Activated CD8-positive, alpha-beta memory T cell treated with anti-CD3 and anti-CD28 coated beads for 36 hours (primary cell): ENCODE data around the gene PDK2. TPM values are rescaled to one million over a fixed set of nuclear protein-coding genes. Genes with fewer than 3 reads are reported as not detected.
"Not testable (repeated sequence)": the region's sequence is repeated elsewhere in the genome, so short reads cannot be mapped to it uniquely, and the experiment has no call there.

Source experiments
- CTCF ChIA-PET: fragments of 350-600 bp; sonication (Branson Sonifier 250); formaldehyde crosslinking; loops from one replicate; lab custom pipeline; 2021; ENCODE audit warnings: antibody characterized with exemption; lab: Charles Lee
- POLR2A ChIA-PET: fragments of 350-600 bp; sonication (Branson Sonifier 250); formaldehyde crosslinking; loops from one replicate; lab custom pipeline; 2021; ENCODE audit warnings: antibody characterized with exemption; lab: Charles Lee
- total RNA-seq, 2 experiments: library from RNA; stranded (reverse); gene quantifications; one replicate each; pipeline ENCODE4 v1.2.3, GENCODE V29; 2021

Gene PDK2
- total RNA-seq, 2 experiments from 2014 or later: 15.0 to 18.5 TPM

- CTCF ChIA-PET: interaction anchor here (0.8 to 3.0 kb wide), 18 partner anchors 10 to 194 kb away, joined by 3 to 14 read pairs (median 4); partner anchors contain the start of gene PDK2
- POLR2A ChIA-PET: interaction anchor here (0.6 to 1.1 kb wide), 4 partner anchors 36 to 651 kb away, joined by 3 to 12 read pairs (median 4); no protein-coding TSS in a partner anchor
Measured at GRCh38 chr17:50056217-50056960, 38.8 kb upstream of the PDK2 start.

GRCh38 chr17:50056961-50057330 is 38.2 kb upstream of the PDK2 start:
- ChIA-PET POLR2A (no interaction called here), CTCF (interaction anchor here (1.1 to 3.0 kb wide), 13 partner anchors 10 to 37 kb away, joined by 3 to 14 read pairs (median 4); partner anchors contain the start of gene PDK2)

DNA sequence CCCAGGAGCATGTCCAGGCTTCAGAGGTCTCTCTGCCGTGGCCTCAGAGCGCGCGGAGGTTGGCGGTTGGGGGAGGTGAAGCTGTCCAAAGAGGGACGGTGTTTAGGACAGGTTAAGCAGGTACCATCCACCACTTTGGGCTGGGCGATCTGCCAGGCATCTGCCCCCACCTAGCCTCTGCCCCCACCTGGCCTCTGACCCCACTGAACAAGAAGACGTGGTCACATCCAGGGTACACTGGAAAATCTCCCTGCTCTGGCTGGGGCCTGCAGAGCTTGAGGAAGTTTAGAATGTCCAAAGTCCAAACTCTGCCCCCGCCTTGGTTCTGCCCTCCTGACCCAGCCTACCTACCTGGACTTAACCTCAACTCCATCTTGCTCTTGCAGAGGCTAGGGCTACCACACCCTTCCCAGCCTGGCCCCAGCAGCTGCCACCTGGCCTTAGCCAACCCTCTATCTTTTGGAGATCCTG is 37.6 kb upstream of the PDK2 start:
- CTCF ChIA-PET: interaction anchor here (0.9 to 3.0 kb wide), 5 partner anchors 20 to 37 kb away, joined by 3 to 12 read pairs (median 5); partner anchors contain the start of gene PDK2
- POLR2A ChIA-PET: no interaction called here

DNA sequence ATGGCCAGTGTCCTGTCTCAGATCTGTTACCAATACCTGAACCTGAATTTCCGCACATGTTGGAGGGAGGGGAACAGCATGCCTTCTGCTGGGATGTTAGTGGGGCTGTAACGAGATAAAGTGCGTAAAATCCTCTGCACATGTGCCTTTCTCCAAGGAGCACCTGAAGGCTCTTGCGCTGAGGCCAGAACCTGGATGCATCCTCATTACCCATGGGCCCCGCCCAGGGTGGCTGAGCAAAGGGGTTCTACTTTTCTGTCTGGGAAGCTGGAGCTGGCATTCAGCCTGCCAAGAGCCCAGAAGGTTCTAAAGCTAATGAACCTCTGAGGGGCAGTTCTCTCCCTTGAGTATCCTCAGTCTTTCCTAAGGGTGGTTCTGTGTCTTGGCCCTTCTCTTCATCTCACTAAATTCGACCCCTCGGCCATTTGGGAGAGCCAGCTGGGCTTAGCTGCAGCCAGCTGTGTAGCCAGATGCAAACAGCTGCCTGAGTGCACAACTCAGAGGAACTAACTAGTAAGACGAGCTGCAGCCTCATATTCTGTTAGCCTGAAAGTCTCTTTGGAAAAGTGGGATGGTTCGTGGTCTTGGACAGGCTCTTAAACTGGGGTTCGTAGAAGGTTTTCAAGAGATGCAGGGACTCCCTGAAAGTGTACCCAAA is 36.7 kb upstream of the PDK2 start:
- CTCF ChIA-PET: interaction anchor here (0.9 to 3.0 kb wide), 2 partner anchors 21 to 36 kb away, joined by 3 to 12 read pairs; partner anchors contain the start of gene PDK2
- POLR2A ChIA-PET: no interaction called here

GRCh38 chr17:50059256-50059655 is 35.9 kb upstream of the PDK2 start:
- POLR2A ChIA-PET: no interaction called here
- CTCF ChIA-PET: no interaction called here

DNA sequence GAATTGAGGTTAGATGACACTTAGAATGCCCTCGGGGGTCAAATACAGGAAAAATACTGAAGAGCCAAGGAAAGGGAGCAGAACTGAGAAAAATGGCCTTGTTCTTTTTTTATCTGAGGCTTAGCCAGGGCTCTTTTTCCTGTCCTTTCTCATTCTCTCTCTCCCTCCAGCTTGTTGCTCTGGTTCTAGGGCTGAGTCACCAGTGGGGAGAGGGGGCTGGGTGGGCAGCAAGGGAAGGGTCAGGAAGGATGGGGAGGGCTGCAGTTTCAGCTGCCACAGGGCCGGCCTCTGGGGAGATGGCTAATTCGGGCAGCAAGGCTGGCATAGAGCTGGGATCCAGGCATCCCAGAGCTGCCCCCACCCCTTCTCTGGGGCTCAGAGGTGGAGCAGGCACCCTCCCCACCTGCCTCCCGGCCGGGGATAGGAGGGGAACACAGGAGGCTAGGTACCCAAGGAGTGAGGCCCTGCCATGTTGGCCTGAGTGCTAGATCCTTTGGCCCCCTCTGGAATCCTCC is 35.3 kb upstream of the PDK2 start:
- CTCF ChIA-PET: no interaction called here

DNA sequence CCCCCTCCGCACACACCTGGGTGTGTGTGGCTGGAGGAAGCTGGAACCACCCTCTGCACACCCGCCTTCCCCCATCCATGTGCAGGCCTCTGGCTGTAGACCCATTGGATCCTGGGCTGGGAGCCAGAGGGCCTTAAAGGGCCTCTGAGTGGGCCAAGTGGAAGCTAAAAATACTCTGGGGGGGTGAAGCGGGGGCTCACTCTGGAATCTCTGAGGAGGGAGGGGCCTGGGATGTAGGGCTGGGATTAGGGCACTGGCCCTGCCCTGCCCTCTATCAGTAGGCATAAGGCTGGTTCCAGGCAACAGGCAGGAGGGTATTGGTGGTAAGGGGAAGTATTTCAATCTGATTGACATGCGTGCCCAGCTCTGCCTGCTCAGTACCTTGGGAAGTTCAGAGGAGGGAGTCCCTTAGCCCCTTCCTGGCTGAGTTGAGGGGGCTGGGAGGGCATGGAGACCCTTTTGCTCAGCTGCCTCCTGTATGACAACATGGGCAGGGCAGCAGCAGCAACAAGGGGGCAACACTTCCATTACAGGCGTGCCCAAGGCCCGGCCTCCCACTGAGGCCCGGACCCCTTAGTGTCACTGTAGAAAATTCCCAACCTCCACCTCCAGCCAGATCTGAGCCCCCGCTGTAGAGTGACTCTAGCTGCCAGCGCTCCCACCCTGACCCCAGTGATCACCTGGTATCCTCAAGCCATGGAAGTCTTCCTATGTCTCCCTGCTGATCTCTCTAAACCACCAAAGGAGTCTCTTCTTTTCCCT is 34.0 kb upstream of the PDK2 start:
- CTCF ChIA-PET: interaction anchor here (0.7 kb wide), 1 partner anchor 152 kb away, joined by 3 read pairs; no protein-coding TSS in a partner anchor
- POLR2A ChIA-PET: no interaction called here

More for the DNA sequence above, 35.3 kb upstream of the PDK2 start:
- POLR2A ChIA-PET: no interaction called here

GRCh38 chr17:50061713-50062045 is 33.5 kb upstream of the PDK2 start:
- CTCF ChIA-PET: interaction anchor here (0.7 kb wide), 1 partner anchor 152 kb away, joined by 3 read pairs; no protein-coding TSS in a partner anchor
- POLR2A ChIA-PET: not testable (repeated sequence)

- CTCF ChIA-PET: no interaction called here
Measured at GRCh38 chr17:50062293-50063243, 32.6 kb upstream of the PDK2 start.

DNA sequence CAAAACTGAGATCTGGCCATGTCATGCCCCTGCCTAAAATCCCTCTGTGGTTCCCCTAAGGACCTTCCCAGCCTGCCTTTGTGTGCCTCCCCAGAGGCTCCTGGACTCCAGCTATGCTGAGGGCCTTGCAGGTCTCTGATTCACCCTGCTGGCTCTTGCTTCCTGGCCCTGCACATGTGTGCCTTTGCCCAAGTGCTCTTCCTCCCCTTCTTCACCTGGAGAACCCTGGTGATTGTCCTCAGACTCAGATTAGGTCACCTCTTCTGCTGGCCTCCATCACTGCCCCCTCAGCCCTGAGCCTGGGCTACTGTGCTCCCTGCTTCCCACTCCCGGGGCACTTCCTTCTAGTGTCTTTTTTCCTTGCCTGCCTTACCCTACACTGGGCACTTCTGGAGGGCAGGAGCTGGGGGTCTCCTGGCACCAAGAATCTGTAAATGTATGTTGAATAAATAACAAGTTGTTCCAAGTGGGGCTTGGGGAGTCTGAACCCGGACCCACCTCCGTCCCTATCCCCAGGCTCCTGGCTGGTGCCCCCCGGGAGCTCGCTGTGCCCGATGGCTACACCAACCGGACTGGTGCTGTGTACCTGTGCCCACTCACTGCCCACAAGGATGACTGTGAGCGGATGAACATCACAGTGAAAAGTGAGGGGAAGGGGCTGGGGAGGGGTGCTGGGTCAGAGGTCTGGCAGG is 31.4 kb upstream of the PDK2 start:
- CTCF ChIA-PET: no interaction called here
- POLR2A ChIA-PET: no interaction called here

More at GRCh38 chr17:50062293-50063243, 32.6 kb upstream of the PDK2 start:
- POLR2A ChIA-PET: interaction anchor here (0.6 kb wide), 1 partner anchor 1063 kb away, joined by 5 read pairs; no protein-coding TSS in a partner anchor

DNA sequence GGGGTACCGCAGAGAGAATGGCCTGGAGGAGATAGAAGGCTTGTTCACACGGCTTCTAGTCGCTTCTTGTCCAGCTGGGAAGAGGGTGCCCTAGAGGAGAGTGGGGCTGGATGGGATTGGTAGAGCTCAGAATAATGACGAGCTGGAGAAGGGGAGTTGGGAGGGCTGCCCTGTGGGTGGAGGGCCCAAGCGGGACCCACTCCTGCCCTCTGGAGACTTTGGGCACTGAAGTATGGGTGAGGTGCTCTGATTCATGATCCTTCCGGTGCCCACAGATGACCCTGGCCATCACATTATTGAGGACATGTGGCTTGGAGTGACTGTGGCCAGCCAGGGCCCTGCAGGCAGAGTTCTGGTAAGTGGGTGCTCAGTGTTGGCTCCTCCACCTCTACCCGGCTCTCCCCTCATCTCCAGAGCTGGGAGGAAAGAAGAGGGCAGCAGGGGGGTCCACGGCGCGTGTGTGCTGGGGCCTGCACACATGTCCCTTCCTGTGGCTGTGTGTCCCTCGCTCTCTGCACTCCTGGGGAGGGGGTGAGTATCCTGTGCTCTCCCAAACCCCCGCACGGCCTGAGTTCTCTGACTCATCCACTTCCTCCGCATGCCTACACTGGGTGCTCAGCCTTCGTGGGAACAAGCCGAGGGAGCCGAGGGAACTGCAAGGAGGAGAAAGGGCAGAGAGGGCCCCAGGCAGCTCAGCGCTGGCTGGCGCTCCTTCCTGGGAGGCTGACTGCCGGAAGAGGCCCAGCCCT is 30.7 kb upstream of the PDK2 start:
- CTCF ChIA-PET: interaction anchor here (0.6 kb wide), 2 partner anchors 60 to 246 kb away, joined by 3 read pairs; no protein-coding TSS in a partner anchor
- POLR2A ChIA-PET: no interaction called here

DNA sequence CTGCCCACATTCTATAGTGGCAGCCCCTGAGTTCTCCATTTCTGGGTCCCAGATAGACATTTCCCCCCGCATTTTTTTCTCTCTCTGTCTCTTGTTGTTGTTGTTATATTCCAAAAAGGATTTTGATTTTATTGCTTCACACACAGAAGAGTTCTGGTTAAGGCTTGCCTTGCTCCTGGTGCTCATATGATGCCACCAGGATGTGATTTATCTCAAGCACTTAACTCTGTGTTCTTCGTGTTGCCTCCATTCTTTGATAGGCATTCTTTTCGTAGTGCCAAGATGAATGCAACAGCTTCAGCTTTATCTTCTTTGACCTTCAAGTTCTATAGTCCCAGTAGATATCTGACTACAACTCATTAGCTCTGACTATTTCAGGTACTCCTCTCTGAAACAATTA is 30.1 kb upstream of the PDK2 start:
- CTCF ChIA-PET: interaction anchor here (0.6 kb wide), 2 partner anchors 61 to 247 kb away, joined by 3 read pairs; no protein-coding TSS in a partner anchor
- POLR2A ChIA-PET: no interaction called here

- POLR2A ChIA-PET: no interaction called here
- CTCF ChIA-PET: interaction anchor here (0.5 to 1.7 kb wide), 6 partner anchors 11 to 530 kb away, joined by 3 to 7 read pairs (median 4); partner anchors contain the start of gene ITGA3
Measured at GRCh38 chr17:50066995-50067394, 28.2 kb upstream of the PDK2 start.

GRCh38 chr17:50067996-50068395 is 27.2 kb upstream of the PDK2 start:
- ChIA-PET POLR2A (no interaction called here), CTCF (interaction anchor here (1.7 kb wide), 1 partner anchor 42 kb away, joined by 7 read pairs; no protein-coding TSS in a partner anchor)

DNA sequence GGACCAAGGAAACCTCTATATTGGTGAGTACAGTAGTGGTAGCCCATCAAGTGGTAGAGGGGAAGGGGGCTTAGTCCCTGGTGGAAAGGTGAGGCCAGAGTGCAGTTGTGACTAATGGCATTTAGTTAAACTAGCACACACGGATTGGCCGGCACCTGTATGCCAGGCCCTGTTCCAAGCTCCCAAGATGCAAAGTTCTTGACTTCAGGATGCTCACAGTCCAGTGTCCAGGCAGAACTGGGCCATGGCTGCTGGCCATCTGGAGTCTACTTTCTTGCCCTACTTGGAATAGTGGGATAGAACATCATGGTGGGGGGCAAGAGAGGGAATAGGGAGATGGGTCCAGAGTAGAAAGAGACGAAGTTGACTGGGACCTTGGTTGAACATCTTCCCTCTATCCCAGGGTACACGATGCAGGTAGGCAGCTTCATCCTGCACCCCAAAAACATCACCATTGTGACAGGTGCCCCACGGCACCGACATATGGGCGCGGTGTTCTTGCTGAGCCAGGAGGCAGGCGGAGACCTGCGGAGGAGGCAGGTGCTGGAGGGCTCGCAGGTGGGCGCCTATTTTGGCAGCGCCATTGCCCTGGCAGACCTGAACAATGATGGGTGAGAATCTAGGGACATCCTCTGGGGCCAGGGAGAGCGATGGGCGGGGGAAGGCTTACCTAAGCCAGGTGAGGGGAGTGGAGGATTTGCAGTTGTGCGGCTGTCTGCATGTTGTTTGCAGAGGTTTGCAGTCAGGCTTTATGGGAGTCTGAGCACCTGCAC is 24.1 kb upstream of the PDK2 start:
- CTCF ChIA-PET: interaction anchor here (0.9 kb wide), 1 partner anchor 16 kb away, joined by 4 read pairs; no protein-coding TSS in a partner anchor
- POLR2A ChIA-PET: no interaction called here

- CTCF ChIA-PET: no interaction called here
- POLR2A ChIA-PET: no interaction called here
Measured at GRCh38 chr17:50071692-50072091, 23.5 kb upstream of the PDK2 start.
